ENCODE data around the gene QRICH2. TPM values are rescaled to one million over a fixed set of nuclear protein-coding genes. Genes with fewer than 3 reads are reported as not detected.

Gene QRICH2
- total and polyA plus RNA-seq, 10 of the 15 experiments (the other 5 are each of a cell fraction or from before 2014, with no cell fraction given) = 0.04 to 0.72 (median 0.25) TPM

- TF ChIP-seq CEBPZ (IDR thresholded peaks at IDR 0.05; ENCODE audit: low read depth, low read length) (no peak), MYC (IDR thresholded peaks at IDR 0.05; ENCODE audit: insufficient read depth, insufficient read length, insufficient replicate concordance, low read length, severe bottlenecking) (no peak), MEF2B (IDR thresholded peaks at IDR 0.05; ENCODE audit: partially characterized antibody, poor library complexity, severe bottlenecking) (no peak), RUNX3 (IDR thresholded peaks at IDR 0.05; ENCODE audit: low read length) (0 out of 2 replicates have a peak, but pooled peaks have one; percentile 16), TCF3 (IDR thresholded peaks at IDR 0.05; ENCODE audit: borderline replicate concordance, insufficient read depth, low read depth, low read length) (0 out of 2 replicates have a peak, but pooled peaks have one; percentile 43), IKZF2 (IDR thresholded peaks at IDR 0.05) (peak in 1 of 2 experiments; percentile 17; a peak in 1 of 4 replicates), PAX8 (IDR thresholded peaks at IDR 0.05) (no peak), IKZF1 (conservative IDR thresholded peaks at IDR 0.05) (0 out of 2 replicates have a peak, but pooled peaks have one; percentile 10), SMAD1 (IDR thresholded peaks at IDR 0.05; ENCODE audit: low read depth, partially characterized antibody) (no peak), SPI1 (IDR thresholded peaks at IDR 0.05; ENCODE audit: borderline replicate concordance, insufficient read depth, low read depth, low read length) (0 out of 2 replicates have a peak, but pooled peaks have one; percentile 1)
Observed at GRCh38 chr17:76261421-76262215, 46.5 kb downstream of the QRICH2 start (continued).
